SK-N-SH treated with all-trans-retinoic acid at 6 μM for 48 hours (cell line): ENCODE data around the gene LRRC4.

ENCODE experiments used
- ATAC-seq: fragments of 200-7000 bp; cut with Tn5 transposase; 3 replicates; pipeline ENCODE4 v1.9.1; 2020; ENCODE audit warnings: mild to moderate bottlenecking, moderate library complexity
- ARNTL ChIP-seq: fragments of 450-650 bp; formaldehyde crosslinking; IDR thresholded peaks from 2 replicates; pipeline ENCODE4 v1.5.0; 2020; ENCODE audit warnings: low read depth, mild to moderate bottlenecking, moderate library complexity, borderline replicate concordance
- BACH2 ChIP-seq: fragments of 250-450 bp; sonication (Bioruptor Pico); IDR thresholded peaks from 2 replicates; pipeline ENCODE4 v1.9.0; 2021; ENCODE audit warnings: mild to moderate bottlenecking, borderline replicate concordance
- CREB5 ChIP-seq: fragments of 250-450 bp; sonication (Bioruptor Pico); IDR thresholded peaks from 2 replicates; pipeline ENCODE4 v1.5.1; 2020; ENCODE audit warnings: low read depth, mild to moderate bottlenecking, moderate library complexity
- CSDC2 ChIP-seq: fragments of 250-450 bp; sonication (Bioruptor Pico); IDR thresholded peaks from 2 replicates; pipeline ENCODE4 v1.5.0; 2020; ENCODE audit warnings: mild to moderate bottlenecking, moderate library complexity
- CSRNP3 ChIP-seq: fragments of 250-450 bp; sonication (Bioruptor Pico); IDR thresholded peaks from 2 replicates; pipeline ENCODE4 v1.5.1; 2021; ENCODE audit warnings: mild to moderate bottlenecking, moderate library complexity
- ESRRG ChIP-seq: fragments of 250-450 bp; sonication (Bioruptor Pico); IDR thresholded peaks from 2 replicates; pipeline ENCODE4 v1.6.1; 2021; ENCODE audit warnings: mild to moderate bottlenecking
- GLIS3 ChIP-seq: fragments of 250-450 bp; sonication (Bioruptor Pico); IDR thresholded peaks from 2 replicates; pipeline ENCODE4 v1.5.0; 2020; ENCODE audit warnings: mild to moderate bottlenecking, moderate library complexity
- ISL1 ChIP-seq: fragments of 250-450 bp; sonication (Bioruptor Pico); IDR thresholded peaks from 2 replicates; pipeline ENCODE4 v2.1.2; 2022; ENCODE audit warnings: mild to moderate bottlenecking, moderate library complexity
- OSR1 ChIP-seq: fragments of 250-450 bp; sonication (Bioruptor Pico); IDR thresholded peaks from 2 replicates; pipeline ENCODE4 v1.8.0; 2022; ENCODE audit warnings: moderate library complexity, mild to moderate bottlenecking, inconsistent platforms
- PATZ1 ChIP-seq: fragments of 250-450 bp; sonication (Bioruptor Pico); IDR thresholded peaks from 2 replicates; pipeline ENCODE4 v1.8.0; 2020; ENCODE audit warnings: mild to moderate bottlenecking, moderate library complexity, borderline replicate concordance
- POU6F1 ChIP-seq: fragments of 250-450 bp; sonication (Bioruptor Pico); IDR thresholded peaks from 2 replicates; pipeline ENCODE4 v1.8.0; 2021; ENCODE audit warnings: low read depth, mild to moderate bottlenecking, moderate library complexity, borderline replicate concordance
- RARB ChIP-seq: fragments of 250-450 bp; sonication (Bioruptor Pico); IDR thresholded peaks from 2 replicates; pipeline ENCODE4 v1.8.0; 2021; ENCODE audit warnings: mild to moderate bottlenecking, moderate library complexity
- SNAI2 ChIP-seq: fragments of 250-450 bp; sonication (Bioruptor Pico); IDR thresholded peaks from 2 replicates; pipeline ENCODE4 v1.5.0; 2020; ENCODE audit warnings: mild to moderate bottlenecking, moderate library complexity
- TCF4 ChIP-seq: fragments of 250-450 bp; sonication (Bioruptor Pico); IDR thresholded peaks from 2 replicates; pipeline ENCODE4 v1.8.0; 2021; ENCODE audit warnings: mild to moderate bottlenecking, moderate library complexity, borderline replicate concordance
- TSHZ2 ChIP-seq: fragments of 250-450 bp; sonication (Bioruptor Pico); IDR thresholded peaks from 2 replicates; pipeline ENCODE4 v1.5.0; 2020; ENCODE audit warnings: mild to moderate bottlenecking, moderate library complexity
- ZC3H10 ChIP-seq: fragments of 250-450 bp; sonication (Bioruptor Pico); IDR thresholded peaks from 2 replicates; pipeline ENCODE4 v1.5.1; 2021; ENCODE audit warnings: mild to moderate bottlenecking, moderate library complexity
- ZFP3 ChIP-seq: fragments of 250-450 bp; sonication (Bioruptor Pico); IDR thresholded peaks from 2 replicates; pipeline ENCODE4 v1.5.0; 2020; ENCODE audit warnings: mild to moderate bottlenecking, moderate library complexity
- ZFP30 ChIP-seq: fragments of 450-650 bp; formaldehyde crosslinking; IDR thresholded peaks from 2 replicates; pipeline ENCODE4 v1.5.0; 2022; ENCODE audit warnings: mild to moderate bottlenecking, moderate library complexity
- ZNF565 ChIP-seq: fragments of 450-650 bp; formaldehyde crosslinking; conservative IDR thresholded peaks from 2 replicates; pipeline ENCODE4 v1.5.0; 2020; ENCODE audit warnings: low read depth, mild to moderate bottlenecking, moderate library complexity
- ZNF70 ChIP-seq: fragments of 450-650 bp; formaldehyde crosslinking; IDR thresholded peaks from 2 replicates; pipeline ENCODE4 v1.5.0; 2020; ENCODE audit warnings: mild to moderate bottlenecking, moderate library complexity

LRRC4 gene

GRCh38 chr7:128060018-128060417 lies 28.8 kb upstream of the LRRC4 start:
- ATAC-seq = no peak
- TF ChIP-seq ZNF70 (no peak), RARB (CRISPR knock-in tag) (no peak), POU6F1 (CRISPR knock-in tag) (no peak), ESRRG (CRISPR knock-in tag) (no peak), ZFP3 (CRISPR knock-in tag) (no peak), PATZ1 (CRISPR knock-in tag) (no peak), TSHZ2 (no peak), SNAI2 (no peak), TCF4 (no peak), BACH2 (CRISPR knock-in tag) (no peak), ZC3H10 (CRISPR knock-in tag) (no peak), ZFP30 (CRISPR knock-in tag) (no peak), CSRNP3 (no peak), ARNTL (CRISPR knock-in tag) (no peak)

GRCh38 chr7:128059143-128059988 lies 28.1 kb upstream of the LRRC4 start:
- TF ChIP-seq ZNF565 (CRISPR knock-in tag) = no peak
- no peak for TF ChIP-seq TCF4
- no peak for TF ChIP-seq CSRNP3
- no peak for TF ChIP-seq ISL1
- no peak for TF ChIP-seq SNAI2
- no peak for TF ChIP-seq ZNF70
- TF ChIP-seq ZFP30 (CRISPR knock-in tag) = no peak
- no peak for TF ChIP-seq RARB (CRISPR knock-in tag)
- no peak for TF ChIP-seq CREB5
- TF ChIP-seq ESRRG (CRISPR knock-in tag) = no peak
- no peak for TF ChIP-seq GLIS3 (CRISPR knock-in tag)
- no peak for TF ChIP-seq TSHZ2
- no peak for TF ChIP-seq CSDC2 (CRISPR knock-in tag)
- no peak for TF ChIP-seq ZC3H10 (CRISPR knock-in tag)
- TF ChIP-seq ZFP3 (CRISPR knock-in tag) = no peak
- no peak for TF ChIP-seq BACH2 (CRISPR knock-in tag)
- TF ChIP-seq OSR1 (CRISPR knock-in tag) = no peak
- TF ChIP-seq, all 23 proteins: peak for 0
- no peak for ATAC-seq
